Effector memory CD4-positive, alpha-beta T cell (primary cell): ENCODE measurements around the gene MAP4.

ENCODE experiments used
- DNase-seq, 3 donors: peaks; one replicate each; pipeline ENCODE4 v3.0.0-alpha.2; 2020
- H3K27ac ChIP-seq: 2 replicates; pipeline ENCODE4 v1.7.0; 2013; ENCODE audit warnings: mild to moderate bottlenecking, low read length, moderate library complexity; ENCODE audit not compliant: insufficient read depth, poor library complexity, severe bottlenecking
- H3K27me3 ChIP-seq: replicated peaks from 2 replicates; pipeline ENCODE4 v1.7.0; 2013; ENCODE audit warnings: mild to moderate bottlenecking, low read length; ENCODE audit not compliant: insufficient read depth, control insufficient read depth, poor library complexity, severe bottlenecking
- H3K36me3 ChIP-seq: 2 replicates; pipeline ENCODE4 v1.7.0; 2013; ENCODE audit warnings: mild to moderate bottlenecking, low read length, moderate library complexity; ENCODE audit not compliant: control insufficient read depth, insufficient read depth
- H3K4me1 ChIP-seq: 2 replicates; pipeline ENCODE4 v1.7.0; 2013; ENCODE audit warnings: low read length, mild to moderate bottlenecking; ENCODE audit not compliant: control insufficient read depth, insufficient read depth, poor library complexity, severe bottlenecking
- H3K4me3 ChIP-seq: 2 replicates; pipeline ENCODE4 v1.7.0; 2013; ENCODE audit warnings: low read length, low read depth, mild to moderate bottlenecking; ENCODE audit not compliant: insufficient read depth, poor library complexity, severe bottlenecking
- H3K9me3 ChIP-seq: 2 replicates; pipeline ENCODE4 v1.7.0; 2013; ENCODE audit warnings: mild to moderate bottlenecking, low read length, moderate library complexity; ENCODE audit not compliant: control insufficient read depth

The MAP4 gene

DNA sequence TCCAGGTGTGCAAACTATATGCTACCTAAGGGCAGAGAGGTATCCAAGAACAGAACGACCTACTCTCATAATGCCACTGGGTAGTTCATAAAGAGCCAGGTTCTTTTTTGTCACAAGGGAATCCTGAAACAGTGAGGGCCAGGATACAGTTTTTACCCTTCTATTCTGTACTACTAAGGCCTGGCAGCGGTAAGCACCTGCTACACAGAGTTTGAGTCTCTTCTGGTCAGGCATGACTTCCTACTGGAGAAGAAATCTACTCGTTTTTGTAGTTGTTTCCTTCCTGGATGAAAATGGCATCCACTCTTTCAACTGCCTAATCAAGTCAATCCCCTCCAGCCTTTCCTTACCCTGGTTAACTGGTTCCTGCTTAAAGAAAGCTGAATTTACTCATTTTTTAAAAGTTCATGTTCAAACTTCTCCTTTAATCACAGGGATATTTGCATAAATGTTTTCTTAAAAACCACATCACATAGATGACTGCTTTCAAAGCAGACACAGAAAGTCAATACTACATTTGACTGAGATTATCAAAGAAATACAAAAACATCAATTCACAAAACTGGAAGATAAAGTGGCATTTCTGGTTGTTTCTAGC, 40.0 kb downstream of the MAP4 start:
- Histone ChIP-seq H3K36me3 (no peaks in the 10 kb centered on the region), H3K4me1 (no peaks in the 10 kb centered on the region), H3K4me3 (no peak overlapping the region), H3K27me3 (no peaks in the 10 kb centered on the region), H3K9me3 (no peaks in the 10 kb centered on the region), H3K27ac (no peak overlapping the region)
- no peak for DNase-seq

DNA sequence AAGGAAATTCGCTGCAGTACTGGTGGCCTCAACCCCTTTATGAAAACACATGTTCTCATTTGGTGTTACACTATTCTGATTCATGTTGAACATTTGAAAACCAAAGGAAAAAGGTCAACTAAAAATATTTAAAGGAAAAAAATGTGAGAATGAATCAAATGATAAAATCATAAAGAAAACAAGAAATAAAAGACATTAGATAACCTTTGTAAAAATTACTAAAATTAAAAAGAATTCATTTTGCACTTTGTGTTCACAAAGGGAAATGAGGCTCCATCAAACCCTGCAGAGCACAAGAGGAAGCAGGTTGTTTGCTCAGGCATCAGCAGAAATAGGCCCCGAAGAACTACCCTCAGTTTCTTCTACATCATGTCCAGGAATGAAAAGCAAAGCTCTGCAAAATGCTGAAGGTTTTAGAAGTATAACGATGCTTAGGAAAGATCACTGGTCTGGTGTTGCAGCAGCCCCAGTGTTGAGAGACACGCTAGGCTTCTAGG, 41.2 kb downstream of the MAP4 start:
- no peak for DNase-seq
- Histone ChIP-seq H3K4me1 (no peaks in the 10 kb centered on the region), H3K36me3 (no peaks in the 10 kb centered on the region), H3K4me3 (no peak overlapping the region), H3K27me3 (no peaks in the 10 kb centered on the region), H3K9me3 (no peaks in the 10 kb centered on the region), H3K27ac (no peak overlapping the region)

DNA sequence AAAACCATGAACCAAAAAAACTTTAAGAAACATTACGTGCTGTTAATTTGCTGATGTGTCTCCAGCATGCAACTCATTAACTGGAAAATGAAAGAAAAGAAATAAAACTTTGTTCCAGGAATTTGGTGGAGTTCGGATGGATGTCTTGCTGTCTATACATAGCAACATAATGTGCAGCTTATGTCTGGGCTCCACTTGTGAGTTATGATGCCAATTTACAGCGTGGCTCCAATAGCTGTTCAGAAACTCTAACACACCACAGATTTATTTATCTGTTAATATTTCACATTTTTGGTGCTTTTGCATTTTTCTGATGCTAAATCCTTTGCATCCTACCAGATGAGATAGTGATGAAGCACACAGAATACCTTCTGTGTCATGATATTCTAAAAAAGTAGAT, 45.1 kb downstream of the MAP4 start:
- no peak for DNase-seq
- no peaks in the 10 kb centered on the region for H3K9me3 ChIP-seq
- no peaks in the 10 kb centered on the region for H3K27me3 ChIP-seq
- H3K27ac ChIP-seq = no peak overlapping the region
- no peaks in the 10 kb centered on the region for H3K4me1 ChIP-seq
- no peak overlapping the region for H3K4me3 ChIP-seq
- H3K36me3 ChIP-seq = no peaks in the 10 kb centered on the region

DNA sequence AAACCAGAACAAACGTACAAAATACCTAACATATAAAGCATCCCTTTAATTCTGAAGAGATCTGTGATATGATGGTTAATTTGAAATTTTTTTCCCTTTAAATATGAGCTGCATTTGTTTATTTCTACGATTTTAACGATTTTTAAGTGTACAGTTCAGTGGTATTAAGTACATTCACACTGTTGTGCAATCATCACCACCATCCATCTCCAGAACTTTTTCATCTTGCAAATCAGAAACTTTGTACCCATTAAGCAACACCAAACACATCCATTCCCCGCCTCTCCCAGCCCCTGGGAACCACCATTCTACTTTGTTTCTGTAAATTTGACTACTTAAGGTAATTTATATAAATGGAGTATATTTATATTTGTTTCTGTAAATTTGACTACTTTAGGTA, 51.5 kb downstream of the MAP4 start:
- no peak overlapping the region for H3K4me3 ChIP-seq
- no peak for DNase-seq
- H3K4me1 ChIP-seq = peaks cover 17% of the 10 kb centered on the region
- H3K36me3 ChIP-seq = no peaks in the 10 kb centered on the region
- H3K27me3 ChIP-seq = no peaks in the 10 kb centered on the region
- no peaks in the 10 kb centered on the region for H3K9me3 ChIP-seq
- no peak overlapping the region for H3K27ac ChIP-seq

DNA sequence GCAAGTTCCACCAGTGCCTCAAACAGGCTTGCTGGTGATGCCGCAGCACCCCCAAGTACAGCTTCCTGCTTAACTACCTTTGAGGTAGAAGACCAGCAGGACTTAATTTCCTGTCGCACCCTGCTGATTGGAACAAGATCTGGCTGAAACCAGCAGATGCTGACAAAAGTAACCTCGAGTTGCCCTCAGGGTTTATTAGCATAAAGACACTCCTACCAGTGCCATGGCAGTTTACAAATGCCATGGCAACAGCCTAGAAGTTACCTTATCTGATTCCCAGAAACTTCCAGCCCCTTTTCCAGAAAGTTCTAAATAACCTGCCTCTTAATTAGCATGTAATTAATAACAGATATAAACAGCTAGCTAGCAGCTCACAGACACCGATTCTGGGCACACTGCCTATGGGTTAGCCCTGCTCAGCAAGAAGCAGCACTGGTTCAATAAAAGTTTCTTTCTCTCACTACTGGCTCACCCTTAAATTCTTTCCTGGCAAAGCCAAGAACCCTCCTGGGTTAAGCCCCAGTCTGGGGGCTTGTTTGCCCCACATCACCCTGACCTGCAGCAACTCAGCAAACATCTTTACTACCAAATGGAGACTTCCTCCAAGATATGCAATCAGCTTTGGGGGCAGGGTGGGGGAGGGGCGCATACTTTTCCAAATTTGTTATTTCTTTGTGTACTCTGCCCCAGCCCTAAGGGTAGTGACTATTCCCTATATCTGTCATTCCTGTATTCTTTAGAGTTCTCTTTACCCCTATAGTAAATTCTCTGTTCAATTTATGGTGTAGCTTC, 54.2 kb downstream of the MAP4 start:
- peak overlapping the region; percentile 23 for H3K27ac ChIP-seq
- H3K4me3 ChIP-seq = peak overlapping the region; percentile 18
- H3K9me3 ChIP-seq = no peaks in the 10 kb centered on the region
- DNase-seq = peak in 1 of 3 donors; percentile 19
- peaks cover 17% of the 10 kb centered on the region for H3K4me1 ChIP-seq
- no peaks in the 10 kb centered on the region for H3K27me3 ChIP-seq
- no peaks in the 10 kb centered on the region for H3K36me3 ChIP-seq

DNA sequence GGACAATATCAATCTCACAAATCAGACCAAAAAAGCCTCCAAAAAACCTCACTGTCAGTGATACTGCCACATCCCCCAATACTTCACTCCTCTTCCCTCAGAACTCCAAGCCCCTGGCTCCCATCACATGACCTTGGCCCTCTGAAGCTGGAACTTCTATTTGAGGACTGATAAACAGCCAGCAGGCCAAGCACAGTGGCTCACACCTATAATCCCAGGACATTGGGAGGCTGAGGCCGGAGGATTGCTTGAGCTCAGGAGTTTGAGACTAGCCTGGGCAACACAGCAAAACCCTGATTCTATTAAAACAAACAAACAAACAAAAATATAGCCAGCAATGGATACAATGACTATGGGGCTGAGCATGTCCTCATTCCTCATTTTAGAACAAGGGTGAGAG, 55.2 kb downstream of the MAP4 start:
- Histone ChIP-seq H3K36me3 (no peaks in the 10 kb centered on the region), H3K9me3 (no peaks in the 10 kb centered on the region), H3K27ac (no peak overlapping the region), H3K4me1 (peaks cover 17% of the 10 kb centered on the region), H3K4me3 (no peak overlapping the region), H3K27me3 (no peaks in the 10 kb centered on the region)
- no peak for DNase-seq

DNA sequence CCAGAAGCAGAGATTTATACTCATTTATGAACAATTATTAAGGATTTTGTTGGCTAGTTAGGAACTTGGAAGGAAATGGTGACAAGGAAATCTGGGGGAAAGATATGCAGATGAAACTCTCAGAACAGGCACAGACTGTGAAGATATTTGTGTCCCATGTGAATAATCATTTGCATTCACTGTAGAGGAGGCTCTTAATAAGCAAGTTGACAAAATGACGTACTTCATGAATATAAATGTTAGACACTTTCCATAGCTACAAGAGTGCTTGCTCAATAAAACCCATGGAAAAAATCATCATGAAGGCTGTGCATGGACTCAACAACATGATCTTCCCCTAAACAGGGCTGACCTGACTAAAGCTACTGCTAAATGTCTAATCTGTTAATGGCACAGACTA, 59.7 kb downstream of the MAP4 start:
- no peak overlapping the region for H3K27ac ChIP-seq
- no peak for DNase-seq
- H3K9me3 ChIP-seq = no peaks in the 10 kb centered on the region
- H3K36me3 ChIP-seq = no peaks in the 10 kb centered on the region
- H3K27me3 ChIP-seq = no peaks in the 10 kb centered on the region
- H3K4me3 ChIP-seq = no peak overlapping the region
- peaks cover 7% of the 10 kb centered on the region for H3K4me1 ChIP-seq

DNA sequence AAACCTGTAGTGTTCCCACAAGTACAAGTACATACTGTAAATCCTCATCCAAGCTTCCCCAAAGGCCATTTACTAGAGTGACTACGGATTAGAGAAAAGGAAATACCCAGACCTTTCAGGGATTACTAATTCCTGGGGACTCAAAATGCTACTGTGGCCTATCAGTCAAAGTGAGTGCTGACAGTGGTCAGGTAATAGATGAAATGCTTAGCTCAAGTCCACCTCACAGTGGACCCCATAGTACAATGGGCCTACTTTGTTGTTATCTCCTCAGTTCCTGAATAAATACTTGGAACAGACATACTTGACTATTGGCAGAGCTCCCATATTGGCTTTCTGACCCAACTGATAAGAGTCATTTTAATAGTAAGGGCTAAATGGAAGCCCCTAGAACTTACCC, 61.6 kb downstream of the MAP4 start:
- Histone ChIP-seq H3K36me3 (no peaks in the 10 kb centered on the region), H3K4me1 (no peaks in the 10 kb centered on the region)
- DNase-seq = no peak

DNA sequence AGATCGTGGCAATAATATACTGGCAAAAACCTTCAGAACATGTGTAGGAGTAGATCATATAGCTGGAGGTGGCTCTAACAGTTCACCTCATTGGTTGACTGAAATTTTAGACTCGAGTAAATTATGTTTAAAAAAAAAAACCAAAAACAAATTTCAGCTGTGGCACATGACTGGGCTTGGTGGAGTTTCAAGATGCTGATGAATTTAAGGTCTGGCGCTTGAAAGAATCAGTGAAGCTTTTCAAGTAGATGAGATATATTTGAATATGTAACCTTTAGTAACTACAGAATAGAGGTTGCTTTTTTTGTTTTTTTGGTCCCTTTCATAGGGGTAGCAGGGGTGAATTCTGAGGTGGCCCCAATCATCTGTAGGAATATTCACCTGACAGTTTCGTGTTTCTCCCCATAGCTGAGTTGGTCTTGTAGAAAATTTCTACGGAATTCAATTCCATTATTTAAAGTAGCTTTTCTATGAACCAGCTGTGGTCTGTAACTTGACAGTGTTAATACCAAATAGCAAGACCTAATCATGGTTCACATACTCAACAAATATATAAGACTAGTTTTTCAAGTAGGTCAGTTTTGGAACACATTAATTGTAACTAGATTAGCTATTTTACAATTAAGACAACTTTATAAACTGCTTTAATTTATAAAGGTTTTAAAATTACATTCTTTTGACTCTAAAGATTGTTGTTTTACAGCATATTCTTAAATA, 65.6 kb downstream of the MAP4 start:
- DNase-seq = no peak
- no peaks in the 10 kb centered on the region for H3K36me3 ChIP-seq
- H3K4me1 ChIP-seq = no peaks in the 10 kb centered on the region
- no peaks in the 10 kb centered on the region for H3K9me3 ChIP-seq
- no peak overlapping the region for H3K27ac ChIP-seq
- no peak overlapping the region for H3K4me3 ChIP-seq
- H3K27me3 ChIP-seq = no peaks in the 10 kb centered on the region

More for the DNA sequence above, 61.6 kb downstream of the MAP4 start:
- no peak overlapping the region for H3K4me3 ChIP-seq
- H3K27ac ChIP-seq = no peak overlapping the region
- H3K27me3 ChIP-seq = no peaks in the 10 kb centered on the region
- H3K9me3 ChIP-seq = no peaks in the 10 kb centered on the region

DNA sequence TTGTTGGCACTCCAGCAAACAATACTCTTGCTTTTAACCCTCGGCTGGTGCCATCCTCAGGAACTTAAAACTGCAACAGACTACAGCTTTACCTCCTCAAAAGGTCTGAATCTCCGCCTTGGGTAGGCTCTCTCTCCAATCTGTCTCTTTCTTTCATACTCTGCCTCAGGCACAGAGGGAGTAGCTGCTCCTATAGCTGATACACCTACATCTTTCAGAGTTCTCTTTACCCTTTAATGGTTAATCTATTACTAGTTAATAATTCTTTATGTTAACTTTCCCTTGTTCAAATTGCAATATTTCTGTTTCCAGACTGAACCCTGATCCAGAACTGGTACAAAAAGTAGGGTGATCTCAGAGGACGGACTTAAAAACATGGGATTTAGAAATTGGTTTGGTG, 66.2 kb downstream of the MAP4 start:
- H3K9me3 ChIP-seq = no peaks in the 10 kb centered on the region
- no peaks in the 10 kb centered on the region for H3K4me1 ChIP-seq
- H3K36me3 ChIP-seq = no peaks in the 10 kb centered on the region
- H3K4me3 ChIP-seq = no peak overlapping the region
- H3K27ac ChIP-seq = no peak overlapping the region
- DNase-seq = no peak
- H3K27me3 ChIP-seq = no peaks in the 10 kb centered on the region
